Upper lobe of right lung (tissue), 1 donor: Measurements from ENCODE around the gene VAX1. TPM values are rescaled to one million over a fixed set of nuclear protein-coding genes. Genes with fewer than 3 reads are reported as not detected.
A peak's percentile ranks its signal among the peaks of the same experiment; 100 is the strongest.

Experiments used
- ATAC-seq: fragments of 200-7000 bp; cut with Tn5 transposase; one replicate; pipeline ENCODE4 v1.9.1; 2020; ENCODE audit warnings: mild to moderate bottlenecking, moderate library complexity
- DNase-seq: peaks from one replicate; pipeline ENCODE4 v3.0.0-alpha.2; 2020
- H3K27ac ChIP-seq: fragments of 200-600 bp; one replicate; pipeline ENCODE4 v1.8.0; 2022
- H3K27me3 ChIP-seq: fragments of 200-600 bp; one replicate; pipeline ENCODE4 v1.8.0; 2022; ENCODE audit warnings: mild to moderate bottlenecking
- H3K36me3 ChIP-seq: fragments of 200-600 bp; one replicate; pipeline ENCODE4 v1.8.0; 2022
- H3K4me1 ChIP-seq: fragments of 200-600 bp; one replicate; pipeline ENCODE4 v1.8.0; 2022
- H3K4me3 ChIP-seq: fragments of 200-600 bp; one replicate; pipeline ENCODE4 v1.8.0; 2022; ENCODE audit warnings: mild to moderate bottlenecking
- H3K9me3 ChIP-seq: fragments of 200-600 bp; one replicate; pipeline ENCODE4 v1.8.0; 2022
- intact Hi-C: fragments of 100-400 bp; cut with DNase I; formaldehyde crosslinking; loops from one replicate; pipeline ENCODE4 v1.11.0; 2022
- total RNA-seq: library from RNA; stranded (reverse); fragmentation: NEBNext Ultra II Directional; extraction: Animal tissue kit (Norgen Biotek cat#: 25700); gene quantifications from one replicate; pipeline ENCODE4 v1.2.1, GENCODE V29; 2021
- TF ChIP-seq, protein P1 (sequence below): fragments of 200-600 bp; IDR thresholded peaks from one replicate; pipeline ENCODE4 v1.8.0; 2022; ENCODE audit warnings: antibody characterized with exemption
- donor health status: DM: no; HTN: yes; CAD: no; lungs with severe emphysema.

VAX1 gene
- total RNA-seq, 1 donor from 2014 or later, result not detected

DNA sequence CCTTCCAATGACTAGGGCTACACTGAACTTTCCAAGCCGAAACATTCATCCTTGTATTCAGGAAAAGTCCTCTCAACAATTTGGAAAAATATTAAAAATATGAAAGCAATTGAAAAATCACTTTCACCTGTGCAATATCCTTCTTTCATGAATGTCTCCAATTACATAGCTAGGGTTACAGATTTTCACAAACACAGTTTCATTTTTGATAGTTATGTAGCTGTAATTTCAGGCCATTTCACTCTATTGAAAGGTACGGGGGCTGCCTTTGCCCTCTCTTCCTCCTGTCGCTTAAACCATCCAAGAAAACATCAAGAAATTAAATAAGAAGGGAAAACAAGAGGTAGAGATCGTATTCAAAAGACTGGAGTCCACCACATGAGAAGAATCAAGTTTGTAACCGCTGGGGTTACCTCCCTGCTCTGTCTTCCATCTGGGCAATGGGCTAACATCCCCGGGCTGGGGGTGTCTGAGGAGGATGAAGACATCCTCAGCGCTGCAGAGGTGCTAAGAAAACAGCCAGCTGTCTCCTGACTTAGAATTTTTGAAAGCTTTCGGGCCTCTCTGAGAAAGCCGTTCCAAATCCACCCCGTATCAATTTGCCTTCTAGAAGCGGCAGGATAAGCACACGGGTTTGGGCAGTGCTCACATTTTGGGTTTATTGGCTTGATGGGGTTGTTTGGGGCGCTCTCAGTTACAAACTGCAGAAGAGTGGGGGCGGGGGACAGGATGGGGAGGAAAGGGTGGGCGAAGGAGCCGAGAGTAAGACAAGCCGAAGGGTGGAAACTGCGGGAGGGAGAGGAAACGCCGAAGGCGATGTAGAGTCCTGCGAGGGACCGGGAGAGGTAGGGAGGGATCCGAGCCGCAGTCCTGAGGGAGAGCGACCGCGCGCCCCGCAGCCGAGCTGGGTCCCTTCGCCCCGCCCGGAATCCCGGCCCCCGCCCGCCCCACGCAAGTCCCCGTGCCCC, 24.3 kb upstream of the VAX1 start:
- Histone ChIP-seq H3K36me3 (no peaks in the 10 kb centered on the region), H3K4me3 (no peak overlapping the region), H3K27ac (no peak overlapping the region), H3K4me1 (peaks cover 26% of the 10 kb centered on the region), H3K9me3 (no peaks in the 10 kb centered on the region), H3K27me3 (peaks cover 100% of the 10 kb centered on the region)
- DNase-seq (no peak), ATAC-seq (peak; percentile 5)
- TF ChIP-seq, protein P1, sequence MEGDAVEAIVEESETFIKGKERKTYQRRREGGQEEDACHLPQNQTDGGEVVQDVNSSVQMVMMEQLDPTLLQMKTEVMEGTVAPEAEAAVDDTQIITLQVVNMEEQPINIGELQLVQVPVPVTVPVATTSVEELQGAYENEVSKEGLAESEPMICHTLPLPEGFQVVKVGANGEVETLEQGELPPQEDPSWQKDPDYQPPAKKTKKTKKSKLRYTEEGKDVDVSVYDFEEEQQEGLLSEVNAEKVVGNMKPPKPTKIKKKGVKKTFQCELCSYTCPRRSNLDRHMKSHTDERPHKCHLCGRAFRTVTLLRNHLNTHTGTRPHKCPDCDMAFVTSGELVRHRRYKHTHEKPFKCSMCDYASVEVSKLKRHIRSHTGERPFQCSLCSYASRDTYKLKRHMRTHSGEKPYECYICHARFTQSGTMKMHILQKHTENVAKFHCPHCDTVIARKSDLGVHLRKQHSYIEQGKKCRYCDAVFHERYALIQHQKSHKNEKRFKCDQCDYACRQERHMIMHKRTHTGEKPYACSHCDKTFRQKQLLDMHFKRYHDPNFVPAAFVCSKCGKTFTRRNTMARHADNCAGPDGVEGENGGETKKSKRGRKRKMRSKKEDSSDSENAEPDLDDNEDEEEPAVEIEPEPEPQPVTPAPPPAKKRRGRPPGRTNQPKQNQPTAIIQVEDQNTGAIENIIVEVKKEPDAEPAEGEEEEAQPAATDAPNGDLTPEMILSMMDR, result no peak
- intact Hi-C loops, result no loop called here

GRCh38 chr10:117161386-117162033, 23.4 kb upstream of the VAX1 start:
- intact Hi-C loops, result no loop called here
- Histone ChIP-seq H3K27me3 (peaks cover 100% of the 10 kb centered on the region), H3K4me1 (peaks cover 26% of the 10 kb centered on the region), H3K36me3 (no peaks in the 10 kb centered on the region), H3K4me3 (no peak overlapping the region), H3K9me3 (no peaks in the 10 kb centered on the region), H3K27ac (no peak overlapping the region)
- TF ChIP-seq, protein P1, result no peak
- ATAC-seq, result no peak
- no peak for DNase-seq

- no peak overlapping the region for H3K4me3 ChIP-seq
- DNase-seq, result no peak
- intact Hi-C loops, result no loop called here
- no peak for ATAC-seq
- H3K27me3 ChIP-seq, result peaks cover 100% of the 10 kb centered on the region
- peaks cover 20% of the 10 kb centered on the region for H3K4me1 ChIP-seq
- no peak overlapping the region for H3K27ac ChIP-seq
- no peaks in the 10 kb centered on the region for H3K36me3 ChIP-seq
- TF ChIP-seq, protein P1, result no peak
- H3K9me3 ChIP-seq, result no peaks in the 10 kb centered on the region
These were observed 22.5 kb upstream of the VAX1 start for GRCh38 chr10:117160567-117160966.

DNA sequence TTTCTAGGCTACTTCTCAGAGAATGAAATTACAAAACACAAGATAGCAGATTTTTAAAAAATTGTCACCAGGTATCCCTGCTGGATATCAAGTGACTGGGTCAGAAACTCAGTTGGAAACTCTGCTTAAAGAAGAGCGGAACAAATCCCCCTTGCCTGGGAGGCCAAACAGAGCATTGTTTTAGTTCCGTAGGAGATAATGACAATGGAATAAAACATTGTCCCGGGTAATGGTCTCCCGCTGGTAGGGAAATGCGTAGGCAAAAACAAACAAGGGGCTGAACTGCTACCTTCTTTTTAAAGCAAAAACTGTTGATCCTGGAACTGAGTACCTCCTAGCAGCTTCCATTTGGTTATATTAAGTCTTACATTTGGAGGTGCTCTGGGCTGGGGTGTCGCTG, 21.3 kb upstream of the VAX1 start:
- Histone ChIP-seq H3K27me3 (peaks cover 100% of the 10 kb centered on the region), H3K4me1 (peaks cover 11% of the 10 kb centered on the region), H3K36me3 (no peaks in the 10 kb centered on the region), H3K9me3 (no peaks in the 10 kb centered on the region), H3K27ac (no peak overlapping the region), H3K4me3 (no peak overlapping the region)
- no peak for DNase-seq
- TF ChIP-seq, protein P1, result no peak
- intact Hi-C loops, result no loop called here
- ATAC-seq, result no peak

- Histone ChIP-seq H3K36me3 (no peaks in the 10 kb centered on the region), H3K27me3 (peaks cover 97% of the 10 kb centered on the region), H3K9me3 (no peaks in the 10 kb centered on the region), H3K4me3 (no peak overlapping the region), H3K4me1 (peaks cover 7% of the 10 kb centered on the region), H3K27ac (no peak overlapping the region)
- TF ChIP-seq, protein P1, result no peak
- ATAC-seq (no peak), DNase-seq (no peak)
- intact Hi-C loops, result no loop called here
These were observed 20.2 kb upstream of the VAX1 start for GRCh38 chr10:117158297-117158696.
